Measurements from ENCODE around the gene SNN.

SNN gene

GRCh38 chr16:11681976-11682654 is 13.9 kb downstream of the SNN start:
- DNase-seq: no peak

DNA sequence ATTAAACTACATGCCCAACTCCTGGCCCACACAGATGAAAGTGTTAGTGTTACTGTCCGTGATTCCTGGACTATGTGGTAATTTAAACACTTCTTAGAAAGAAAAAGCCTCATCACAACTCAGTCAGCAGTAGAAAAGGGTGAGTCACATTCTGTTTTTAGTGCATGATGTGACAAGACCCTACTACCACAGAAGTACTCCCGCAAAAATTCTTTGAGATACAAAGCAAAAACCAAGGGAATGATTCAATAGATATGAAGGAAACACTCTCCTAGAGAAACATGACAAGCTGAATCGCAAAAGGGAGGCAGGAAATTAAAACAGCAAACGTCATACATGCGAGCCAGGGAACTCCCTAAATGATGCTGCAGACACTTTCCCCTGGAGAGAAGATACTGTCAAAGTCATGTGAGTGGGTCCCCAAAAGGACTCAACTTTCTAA is 14.4 kb downstream of the SNN start:
- no peak for DNase-seq

DNA sequence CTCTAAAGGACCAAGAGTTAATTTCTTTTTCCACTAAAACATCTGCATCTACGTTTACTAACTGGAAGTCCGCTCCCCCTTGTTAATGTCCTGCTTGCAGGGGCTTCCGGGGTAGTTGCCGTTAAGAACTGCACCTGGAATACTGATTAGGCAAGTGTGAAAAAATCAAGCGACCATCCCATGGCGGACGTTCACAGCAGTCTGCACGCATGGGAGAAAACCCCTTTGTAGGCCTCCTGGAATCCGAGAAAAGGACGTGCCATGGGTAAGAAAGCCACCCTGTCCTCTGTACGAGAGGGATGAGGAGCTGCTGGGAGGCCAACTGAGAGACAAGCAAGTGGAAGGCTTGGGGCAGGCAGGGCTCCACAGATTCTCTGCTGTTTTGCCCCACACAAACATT is 14.9 kb downstream of the SNN start:
- DNase-seq: no peak

- no peak for DNase-seq
These were observed 16.2 kb downstream of the SNN start for GRCh38 chr16:11684231-11685025.

GRCh38 chr16:11685844-11686618 is 17.8 kb downstream of the SNN start:
- DNase-seq: no peak

DNA sequence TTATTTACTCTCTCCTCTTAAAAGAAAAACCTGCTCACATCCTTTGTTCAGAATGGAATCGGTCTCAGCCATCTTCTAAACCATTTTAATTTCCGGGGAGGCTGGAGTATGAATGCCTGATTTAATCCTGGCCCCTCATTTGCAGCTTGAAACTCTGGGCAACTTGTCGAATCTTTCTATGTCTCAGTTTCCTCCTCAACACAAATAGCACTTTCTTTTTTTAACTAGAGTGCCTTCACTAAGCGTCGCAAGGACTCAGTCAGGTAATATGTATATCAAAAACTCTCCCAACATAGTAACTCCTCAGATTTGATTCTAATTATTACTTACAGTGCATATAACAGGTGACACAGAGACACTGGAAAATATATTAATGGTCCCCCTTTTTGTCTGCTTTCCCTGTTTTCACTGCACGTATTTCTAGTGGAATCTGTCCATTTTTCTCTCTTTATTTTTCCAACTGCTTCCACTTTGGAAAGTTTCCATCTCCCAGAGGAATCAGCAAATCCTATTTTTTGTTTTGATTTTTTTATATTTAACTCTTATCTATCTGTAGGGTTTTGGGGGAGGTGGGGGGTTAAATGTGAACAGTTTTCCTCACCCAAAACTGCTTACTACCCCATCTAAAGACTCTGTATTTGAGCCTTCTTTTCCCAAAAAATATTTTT is 18.6 kb downstream of the SNN start:
- DNase-seq: no peak

DNA sequence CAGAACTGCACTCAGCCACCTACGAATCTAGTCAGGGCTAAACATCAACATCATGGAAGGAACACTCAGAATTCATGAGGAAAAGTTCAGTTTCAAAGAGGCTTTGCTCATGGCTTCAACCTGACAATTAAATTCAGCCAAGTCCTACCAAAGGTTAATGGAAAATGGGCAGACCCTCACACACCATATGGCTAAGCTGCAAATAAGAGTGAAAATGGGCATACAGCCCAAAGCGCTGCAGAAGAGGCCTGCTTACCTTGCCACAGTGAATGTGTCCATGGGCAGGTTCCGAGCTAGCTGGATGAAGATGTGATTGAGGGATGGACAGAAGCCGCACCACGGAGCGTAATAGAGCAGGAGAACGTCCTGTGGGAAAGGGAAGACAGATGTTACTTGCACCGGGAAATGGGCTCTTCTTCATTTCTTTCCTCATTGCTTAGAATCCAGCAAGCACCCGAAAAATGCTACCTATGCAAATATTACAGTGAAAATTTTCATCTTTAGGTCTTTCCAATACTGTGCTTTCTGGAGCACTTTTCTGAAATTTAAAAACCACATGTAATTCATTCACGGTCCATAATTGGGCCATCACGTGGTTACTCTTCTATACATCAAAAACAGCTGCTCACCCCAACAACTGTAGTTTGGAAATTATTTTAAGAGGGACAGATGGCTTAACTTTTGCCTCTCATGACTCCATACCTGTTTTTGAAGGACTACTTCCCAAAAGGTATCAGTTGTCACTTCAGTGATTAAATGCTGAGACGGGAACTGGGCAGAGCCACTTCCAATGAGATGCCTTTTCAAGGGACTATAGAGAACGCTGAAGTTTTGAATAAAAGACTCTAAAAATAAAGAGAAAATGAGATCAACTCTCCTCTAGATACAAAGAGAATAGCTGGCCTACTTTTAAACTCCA is 19.6 kb downstream of the SNN start:
- DNase-seq: no peak

DNA sequence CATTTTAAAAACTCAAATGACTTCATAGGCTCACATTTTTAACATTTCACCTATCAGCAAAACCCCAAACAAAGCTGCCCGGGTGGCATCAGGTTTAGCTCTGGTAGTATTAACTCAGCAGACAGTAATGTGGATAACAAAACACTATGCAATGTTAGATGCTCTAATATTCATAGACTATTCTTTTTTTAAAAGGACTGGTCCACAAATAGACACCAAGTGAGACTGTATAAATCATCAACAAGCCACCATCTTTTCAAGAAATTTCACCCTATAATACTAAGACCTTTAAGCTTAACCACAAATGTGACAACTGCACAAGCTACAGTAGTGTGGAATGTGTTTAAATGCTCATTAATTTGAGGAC is 20.2 kb downstream of the SNN start:
- no peak for DNase-seq

DNA sequence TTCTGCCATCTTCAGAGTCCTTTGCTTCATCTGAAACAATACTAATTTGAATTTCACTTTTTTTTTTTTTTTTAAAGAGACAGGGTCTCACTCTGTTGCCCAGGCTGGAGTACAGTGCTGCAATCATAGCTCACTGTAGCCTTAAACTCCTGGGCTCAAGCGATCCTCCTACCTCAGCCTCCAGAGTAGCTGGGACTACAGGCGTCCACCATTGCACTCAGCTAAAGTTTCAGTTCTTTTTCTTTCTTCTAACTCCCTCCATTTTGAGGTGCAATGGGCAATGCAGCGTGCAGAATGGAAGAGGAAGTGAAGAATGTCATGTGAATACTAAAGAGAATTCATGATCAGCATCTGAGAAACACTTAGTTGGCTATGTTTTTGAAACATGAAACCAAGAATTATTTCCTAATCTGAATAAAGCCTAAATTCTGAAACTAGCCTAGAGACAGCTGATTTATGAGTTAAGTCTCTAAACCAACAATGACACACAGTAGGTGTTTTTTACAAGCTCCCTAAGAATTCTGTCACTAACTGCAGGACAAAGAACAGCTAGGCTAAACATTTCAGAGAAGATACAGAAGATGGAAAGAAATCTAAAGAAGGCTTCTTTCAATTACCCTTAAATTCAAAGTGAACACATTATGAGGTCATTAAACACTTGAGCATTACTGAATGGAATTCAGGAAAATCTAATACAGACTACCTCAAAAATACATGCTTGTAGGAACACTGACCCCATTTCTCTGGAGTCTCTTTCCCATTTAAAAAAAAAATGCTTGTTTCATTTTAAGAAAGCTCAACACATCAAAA is 21.0 kb downstream of the SNN start:
- DNase-seq: no peak

GRCh38 chr16:11691235-11691634 is 23.0 kb downstream of the SNN start:
- no peak for DNase-seq

DNA sequence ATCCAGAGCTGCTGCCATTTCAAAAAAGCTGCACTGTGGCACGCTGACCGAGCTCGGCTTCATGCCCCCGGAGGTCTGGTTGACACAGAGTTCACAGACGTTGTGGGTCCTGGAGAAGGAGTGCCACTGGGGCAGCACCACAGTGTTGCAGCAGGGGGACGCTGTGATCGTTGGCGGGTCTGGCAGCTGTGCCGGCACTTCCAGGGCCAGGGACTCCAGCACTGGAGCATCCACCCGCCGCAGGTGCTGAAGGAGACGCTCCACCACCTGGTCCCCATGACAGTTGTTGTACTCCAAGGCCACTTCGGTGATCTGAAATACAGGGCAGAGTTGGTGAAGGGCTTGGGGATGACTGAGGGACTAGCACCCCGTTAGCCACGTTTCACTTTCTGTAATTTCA is 23.5 kb downstream of the SNN start:
- no peak for DNase-seq

GRCh38 chr16:11692171-11692570 is 23.9 kb downstream of the SNN start:
- DNase-seq: no peak

GRCh38 chr16:11692651-11693050 is 24.4 kb downstream of the SNN start:
- no peak for DNase-seq

DNA sequence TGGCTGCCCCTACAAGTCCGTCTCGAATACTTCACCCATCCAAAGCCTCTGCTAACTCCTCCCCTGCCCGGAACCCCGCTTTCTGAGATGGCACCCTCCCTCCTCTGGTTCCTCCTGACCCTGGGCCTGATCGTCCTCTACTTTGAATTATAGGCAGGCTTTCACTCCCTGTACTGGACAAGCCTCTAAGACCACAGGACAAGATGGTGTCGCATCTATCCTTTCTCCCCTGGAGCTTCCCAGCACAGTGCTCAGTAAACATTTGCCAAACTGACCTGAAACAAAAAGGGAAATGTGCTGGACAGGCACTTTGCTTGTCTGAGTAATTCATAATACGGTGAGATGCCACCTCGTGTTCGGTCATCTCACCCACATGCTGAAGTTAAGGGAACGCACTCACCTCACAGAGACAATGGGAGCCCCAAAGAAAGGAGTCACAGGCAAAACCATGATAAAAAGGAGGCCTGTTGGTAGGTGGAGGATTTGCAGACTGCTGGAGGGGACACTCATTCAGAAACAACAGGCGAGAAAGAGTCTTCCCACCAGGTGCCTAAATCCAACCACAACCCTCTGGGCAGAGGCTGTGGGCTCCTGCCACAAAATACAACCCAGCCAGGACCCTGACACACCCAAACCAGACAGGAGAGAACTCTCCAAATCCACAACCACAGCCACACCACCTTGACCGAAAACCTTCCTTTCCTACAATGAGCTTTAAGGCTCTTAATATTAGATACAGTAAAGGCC is 28.2 kb downstream of the SNN start:
- no peak for DNase-seq

- DNase-seq: no peak
These were observed 29.1 kb downstream of the SNN start for GRCh38 chr16:11697319-11697718.

- DNase-seq: peak; percentile 40 to 43
These were observed 30.0 kb downstream of the SNN start for GRCh38 chr16:11698271-11698689.

GRCh38 chr16:11699234-11699894 is 31.1 kb downstream of the SNN start:
- no peak for DNase-seq

DNA sequence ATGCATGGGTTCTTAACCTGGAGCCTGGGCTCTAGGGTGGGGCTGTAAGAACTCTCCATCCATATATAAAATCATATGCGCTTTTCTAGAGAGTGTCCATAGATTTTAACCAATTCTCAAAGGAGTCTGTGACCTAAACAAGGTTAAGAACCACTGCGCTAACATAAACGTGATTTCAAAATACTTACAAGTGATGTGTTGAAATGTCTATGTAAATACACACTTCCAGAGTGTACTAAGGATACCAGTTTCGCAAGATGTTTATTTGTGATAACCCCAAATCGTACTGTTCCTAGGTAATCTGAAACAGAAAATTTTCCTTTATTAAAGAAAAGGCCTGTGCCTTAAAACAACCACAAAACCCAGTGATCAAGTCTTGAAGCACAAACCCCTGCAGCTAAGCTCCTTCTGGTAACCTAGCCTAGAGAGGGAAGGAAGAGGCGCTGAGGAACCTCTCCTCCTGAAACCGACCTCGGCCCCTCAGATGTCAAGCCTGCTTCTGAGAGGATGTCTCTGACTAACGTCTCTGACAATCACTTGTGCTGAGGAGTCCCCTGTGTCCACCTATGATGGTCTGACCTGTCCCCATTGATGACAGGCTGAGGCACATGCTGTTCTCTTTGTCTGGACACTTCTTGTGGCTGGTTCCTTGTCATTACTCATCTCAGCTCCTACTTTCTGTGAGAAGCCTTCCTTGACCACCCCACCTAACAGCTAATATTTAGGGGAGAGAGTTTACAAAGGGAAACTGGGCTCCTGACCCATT is 32.2 kb downstream of the SNN start:
- DNase-seq: no peak
